Stimulated activated CD4-positive, alpha-beta T cell treated with anti-CD3 and anti-CD28 coated beads, Interleukin-15, amount 100 ng/mL, for 24 hours (primary cell): ENCODE data around the gene RGS6.
A peak's percentile ranks its signal among the peaks of the same experiment; 100 is the strongest.

Experiments
- DNase-seq: peaks from one replicate; pipeline ENCODE4 v3.0.0-alpha.2; 2020

RGS6 gene

GRCh38 chr14:72332046-72332445 is 399.8 kb downstream of the RGS6 start:
- no peak for DNase-seq

DNA sequence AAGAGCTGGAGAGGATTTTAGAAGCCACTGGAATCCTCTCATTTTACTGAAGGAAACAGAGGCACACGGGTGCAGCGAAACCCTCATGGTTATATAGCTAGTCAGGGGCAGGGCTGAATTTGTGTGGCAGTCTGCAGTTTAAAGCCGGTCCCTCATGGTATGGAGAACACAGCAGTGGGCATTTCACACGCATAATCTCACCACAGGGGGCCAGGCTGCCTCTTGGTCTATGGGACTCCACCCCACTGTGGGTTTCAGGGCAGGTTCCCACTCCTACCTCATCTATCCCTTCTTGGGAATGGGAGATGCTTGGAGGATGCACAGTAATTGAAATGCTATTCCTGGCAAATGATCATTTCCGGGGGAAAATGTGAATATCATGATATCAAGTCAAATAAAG is 400.6 kb downstream of the RGS6 start:
- no peak for DNase-seq

DNA sequence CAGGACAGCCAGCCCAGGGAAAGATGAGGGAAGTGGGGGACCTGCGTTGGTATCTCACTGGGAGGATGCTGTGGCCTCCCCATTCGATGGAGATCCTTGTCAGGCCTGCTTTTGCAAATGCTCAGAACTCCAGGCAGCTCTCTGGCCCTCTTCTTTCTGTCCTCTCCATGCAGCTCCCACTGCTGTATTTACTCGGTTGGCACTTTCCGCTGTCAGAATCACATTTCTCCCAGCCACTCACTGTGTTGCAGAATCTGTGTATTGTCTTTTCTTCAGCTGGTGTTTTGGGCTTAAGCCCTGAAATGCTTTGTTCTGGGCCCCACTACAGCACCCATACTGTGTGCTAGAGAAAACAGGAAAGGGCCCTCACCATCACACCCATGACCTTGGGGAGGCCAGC is 401.1 kb downstream of the RGS6 start:
- DNase-seq = no peak

DNA sequence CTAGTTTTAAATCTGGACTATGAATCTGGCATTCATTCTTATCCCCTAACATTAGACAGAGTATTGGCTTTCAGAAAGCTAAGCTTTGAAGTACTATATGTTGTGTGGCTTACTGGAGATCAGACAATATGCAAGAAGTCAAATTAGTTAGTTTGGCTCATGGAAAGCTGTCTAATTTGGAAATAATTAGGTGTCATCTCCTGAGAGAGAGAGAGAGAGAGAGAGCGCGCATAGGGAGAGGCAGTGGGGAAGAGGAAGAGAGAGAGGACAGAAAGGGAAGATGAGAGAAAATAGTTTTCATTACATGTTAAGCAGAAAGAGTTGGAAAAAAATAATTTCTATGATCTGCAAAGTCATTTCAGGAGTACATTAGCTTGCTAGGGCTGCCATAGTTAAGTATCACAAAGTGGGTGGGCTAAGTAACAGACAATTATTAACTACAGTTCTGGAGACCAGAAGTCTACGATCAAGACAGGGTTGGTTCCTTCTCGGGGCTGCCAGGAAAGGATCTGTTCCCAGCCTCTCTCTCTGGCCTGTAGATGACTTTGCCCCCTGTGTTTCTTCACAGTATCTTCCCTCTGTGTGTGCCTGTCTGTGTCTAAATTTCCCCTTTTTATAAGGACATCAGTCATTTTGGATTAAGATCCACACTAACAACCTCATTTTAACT is 404.2 kb downstream of the RGS6 start:
- no peak for DNase-seq

GRCh38 chr14:72341237-72341636 is 409.0 kb downstream of the RGS6 start:
- peak; percentile 3 for DNase-seq

DNA sequence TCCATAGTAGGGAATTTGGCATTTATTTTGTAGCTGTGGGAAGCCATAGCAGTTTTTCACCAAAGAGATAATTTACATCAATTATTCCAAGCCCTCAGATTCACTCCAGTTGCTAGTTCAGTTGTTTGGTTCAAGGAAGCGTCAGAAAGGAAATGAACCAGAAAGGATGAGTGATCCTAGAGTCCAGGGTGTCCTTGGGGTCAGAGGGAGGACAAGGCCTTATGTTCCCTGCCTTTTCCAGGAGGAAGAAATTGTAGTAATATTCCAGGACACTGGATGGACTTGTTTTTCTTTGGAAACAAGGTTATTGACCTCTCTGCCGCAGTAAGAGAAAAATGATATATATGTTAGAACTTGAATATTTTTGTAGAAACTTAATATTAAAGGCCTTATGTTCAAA is 409.5 kb downstream of the RGS6 start:
- DNase-seq = no peak

DNA sequence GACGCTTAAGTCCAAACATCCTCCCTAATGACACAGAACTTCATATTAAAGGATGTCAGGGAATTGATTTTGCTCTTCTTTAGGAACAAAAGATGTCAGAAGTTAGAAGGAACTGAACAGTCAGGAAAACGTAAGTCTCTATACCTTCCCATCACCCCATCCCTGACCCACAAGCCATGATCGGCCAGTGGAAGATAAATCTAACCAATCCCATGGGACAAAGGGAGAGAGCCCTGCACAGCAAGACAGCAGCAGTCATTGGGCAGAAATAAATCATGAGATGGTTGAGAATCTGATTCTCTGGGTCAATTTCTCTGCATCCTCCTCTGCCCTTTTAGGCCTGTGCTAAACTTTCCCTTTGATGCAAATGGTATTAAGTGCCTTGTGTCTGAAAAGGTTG is 414.9 kb downstream of the RGS6 start:
- no peak for DNase-seq

DNA sequence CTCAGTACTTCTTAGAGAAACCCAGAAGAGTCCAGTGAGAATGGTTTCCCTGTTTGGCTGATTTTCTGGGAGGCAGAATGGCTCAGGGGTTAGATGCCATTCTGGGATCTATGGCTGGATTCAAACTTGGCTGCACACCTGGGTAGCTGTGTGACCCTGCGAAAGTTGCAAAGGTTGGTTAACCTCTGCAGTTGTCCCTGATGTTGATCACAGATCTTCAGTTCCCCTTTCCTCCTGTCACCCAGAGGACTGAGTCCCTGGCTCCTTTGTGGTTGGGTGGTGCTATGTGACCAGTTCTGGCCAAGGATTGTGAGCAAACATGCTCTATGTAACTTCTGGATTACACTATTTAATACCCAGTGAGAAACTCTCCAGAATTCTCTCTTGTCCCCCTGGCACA is 418.0 kb downstream of the RGS6 start:
- DNase-seq = no peak

DNA sequence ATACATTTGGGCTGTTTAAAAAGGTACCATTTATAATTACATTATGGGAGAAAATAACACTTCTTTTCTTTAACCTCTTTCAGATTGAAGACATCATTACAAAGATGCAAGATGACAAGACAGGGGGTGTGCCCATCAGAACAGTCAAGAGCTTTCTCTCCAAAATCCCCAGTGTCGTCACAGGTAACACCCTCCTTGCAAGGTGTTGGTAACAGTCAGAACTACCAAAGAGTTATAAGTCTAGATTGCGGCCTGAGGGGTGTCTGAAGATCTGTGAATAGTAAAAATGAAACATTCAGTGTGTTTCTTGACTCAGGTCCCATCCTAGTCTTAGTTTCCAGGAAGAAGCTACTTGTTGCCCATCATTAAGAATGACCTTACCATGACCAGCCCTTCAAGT is 419.8 kb downstream of the RGS6 start:
- no peak for DNase-seq

DNA sequence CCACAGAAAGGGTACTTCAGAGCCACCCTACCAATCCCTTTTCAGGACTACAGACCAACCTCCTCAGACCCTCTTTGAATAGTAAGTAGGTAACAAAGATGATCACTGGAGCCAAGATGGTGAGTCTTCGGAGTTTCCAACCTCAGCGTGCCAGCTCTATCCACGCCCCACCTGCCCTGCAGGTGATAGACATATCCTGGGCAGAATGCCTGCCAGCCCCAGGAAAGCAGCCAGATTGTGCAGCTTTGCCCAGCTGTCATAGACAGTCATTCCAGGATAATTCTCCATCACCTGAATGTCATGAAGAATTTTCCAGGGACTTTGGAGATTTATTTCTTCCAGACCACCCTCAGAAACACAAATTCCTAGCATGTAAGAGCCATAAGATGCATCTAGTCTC is 434.4 kb downstream of the RGS6 start:
- DNase-seq = no peak

GRCh38 chr14:72369106-72369505 is 436.9 kb downstream of the RGS6 start:
- DNase-seq = no peak

GRCh38 chr14:72377016-72377415 is 444.8 kb downstream of the RGS6 start:
- no peak for DNase-seq

DNA sequence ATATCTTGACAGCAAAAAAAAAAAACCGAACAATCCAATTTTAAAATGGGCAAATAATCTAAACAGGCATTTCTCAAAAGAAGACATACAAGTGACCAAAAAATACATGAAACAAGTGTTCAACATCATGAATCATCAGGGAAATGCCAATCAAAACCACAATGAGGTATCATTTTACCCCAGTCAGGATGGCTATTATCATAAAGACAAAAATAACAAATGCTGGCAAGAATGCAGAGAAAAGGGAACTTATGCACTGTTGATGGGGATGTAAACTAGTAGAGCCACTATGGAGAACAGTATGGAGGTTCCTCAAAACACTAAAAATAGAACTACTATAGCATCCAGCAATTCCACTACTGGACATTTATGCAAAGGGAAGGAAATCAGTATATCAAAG is 448.2 kb downstream of the RGS6 start:
- DNase-seq = no peak

DNA sequence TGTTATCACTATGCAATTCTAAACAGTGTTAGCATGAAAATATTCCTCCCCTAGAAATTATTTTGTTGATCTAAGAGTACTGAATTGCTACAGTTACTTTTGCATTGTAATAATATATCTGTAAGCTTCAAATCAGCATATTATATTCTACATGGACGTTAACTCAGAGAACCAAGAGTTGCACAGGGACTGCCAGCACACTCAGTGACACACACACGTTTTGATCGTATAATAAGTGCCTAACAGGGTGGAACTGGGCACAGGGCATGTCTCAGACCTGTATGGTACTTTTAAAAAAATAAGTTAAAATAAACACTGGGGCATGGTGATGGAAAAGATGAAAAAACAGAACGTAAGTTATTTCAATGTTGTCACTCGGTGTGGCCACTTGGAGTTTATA is 451.6 kb downstream of the RGS6 start:
- DNase-seq = no peak

- no peak for DNase-seq
Measured at GRCh38 chr14:72387726-72388125, 455.5 kb downstream of the RGS6 start.

DNA sequence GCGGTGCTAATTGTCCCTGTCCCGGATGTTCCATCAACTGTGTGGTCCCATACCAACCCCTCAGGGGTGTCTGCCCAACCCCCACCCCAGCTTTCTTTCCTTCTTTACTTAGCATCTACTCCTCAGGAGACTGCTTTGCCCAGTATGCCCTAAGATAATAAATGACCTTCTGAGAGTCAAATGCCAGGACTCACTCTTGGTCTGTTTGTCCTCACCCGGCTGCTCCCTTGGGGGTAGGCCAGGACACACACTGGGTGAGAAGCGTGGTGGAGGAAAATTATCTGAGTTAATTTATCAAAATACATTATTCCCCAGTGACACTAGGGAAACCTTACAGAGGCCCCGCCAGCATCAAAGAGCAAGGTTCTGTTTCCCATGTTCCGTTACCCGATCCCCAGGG is 457.0 kb downstream of the RGS6 start:
- DNase-seq = no peak

GRCh38 chr14:72401101-72401625 is 468.9 kb downstream of the RGS6 start:
- DNase-seq = no peak

- DNase-seq = peak; percentile 9
Measured at GRCh38 chr14:72401632-72402376, 469.6 kb downstream of the RGS6 start.

GRCh38 chr14:72402377-72402772 is 470.1 kb downstream of the RGS6 start:
- DNase-seq = no peak

DNA sequence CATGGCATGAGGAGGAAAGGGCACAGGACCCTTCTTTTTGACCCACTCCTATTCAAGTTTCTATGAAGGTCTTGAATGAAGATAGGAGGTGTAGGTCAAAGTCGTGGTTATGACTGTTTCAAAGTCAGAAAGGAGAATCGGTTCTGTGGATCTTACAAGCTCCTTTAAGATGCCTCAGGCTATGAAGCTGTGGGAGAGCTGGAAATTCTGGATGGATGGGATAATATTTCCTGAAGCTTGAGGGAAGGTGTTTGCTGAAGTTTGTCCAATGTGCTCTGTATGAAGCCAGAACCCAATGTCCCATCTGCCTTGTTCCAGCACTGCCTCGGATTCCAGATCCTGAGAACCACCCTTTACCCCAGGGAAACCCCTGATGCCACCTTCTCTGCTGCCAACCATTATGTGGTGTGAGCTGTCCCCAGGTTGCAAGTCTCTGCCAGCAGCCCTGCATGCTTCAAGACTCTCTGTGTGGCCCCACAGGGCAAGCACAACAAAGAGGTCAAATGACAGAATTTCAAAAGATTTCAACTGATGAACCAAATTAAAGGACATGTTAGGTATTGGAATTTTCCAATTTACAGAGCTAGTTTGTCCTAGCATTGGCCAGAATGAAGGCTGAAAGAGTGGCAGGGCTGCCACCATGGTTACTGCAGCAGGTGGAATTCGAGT is 472.0 kb downstream of the RGS6 start:
- DNase-seq = no peak

DNA sequence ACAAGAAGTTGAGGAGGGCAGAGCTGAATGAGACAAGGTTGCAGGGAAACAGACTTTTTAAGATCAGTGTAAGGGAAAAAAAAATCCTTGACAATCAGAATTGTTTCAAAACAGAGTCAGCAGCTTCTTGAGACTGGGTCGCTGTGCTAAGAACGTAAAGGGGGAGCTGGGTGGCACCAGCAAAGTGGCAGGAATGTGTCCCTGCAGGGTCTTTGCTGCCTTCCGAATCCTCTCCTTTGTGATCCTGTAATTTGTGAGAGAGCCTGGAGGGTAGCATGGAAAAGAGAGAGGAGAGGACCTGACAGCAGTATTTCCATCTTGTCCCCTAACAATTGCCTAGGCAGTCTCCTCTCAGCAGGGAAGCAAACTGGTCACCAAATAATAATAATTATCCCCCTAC is 472.8 kb downstream of the RGS6 start:
- DNase-seq = no peak

GRCh38 chr14:72408020-72408419 is 475.8 kb downstream of the RGS6 start:
- DNase-seq = no peak

GRCh38 chr14:72409047-72409446 is 476.8 kb downstream of the RGS6 start:
- DNase-seq = no peak
